Measurements from ENCODE around the gene FAM210A.

DNA sequence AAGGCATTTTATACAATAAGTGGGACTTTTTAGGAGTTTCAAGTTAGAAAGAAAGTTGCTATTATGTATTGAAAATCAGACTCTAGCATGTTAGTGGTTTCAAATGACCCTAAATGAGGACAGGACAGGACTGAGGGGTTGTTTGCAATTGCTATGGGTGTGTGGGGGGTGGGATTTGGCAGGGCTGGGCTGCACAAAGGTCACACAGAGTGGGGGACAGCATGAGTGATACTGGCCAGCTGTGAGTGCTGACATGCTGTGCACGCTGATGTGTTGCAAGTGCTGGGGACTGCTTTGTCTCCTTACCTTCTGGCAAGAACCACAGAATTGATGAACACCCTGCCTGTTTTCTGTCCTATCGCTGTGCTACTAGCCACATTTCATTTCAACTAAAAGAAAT, 29.9 kb upstream of the FAM210A start:
- TF ChIP-seq POLR2A (IDR thresholded peaks at IDR 0.05; ENCODE audit: low read depth, low read length), result no peak
- no peak for TF ChIP-seq CHD1 (IDR thresholded peaks at IDR 0.05; ENCODE audit: low read depth, low read length)
- no peak for TF ChIP-seq USF2 (IDR thresholded peaks at IDR 0.05; ENCODE audit: low read depth, low read length)

Data from IMR-90 (cell line).